ENCODE measurements around the gene STAT5B. TPM values are rescaled to one million over a fixed set of nuclear protein-coding genes. Genes with fewer than 3 reads are reported as not detected.
"Not testable (repeated sequence)": the region's sequence is repeated elsewhere in the genome, so short reads cannot be mapped to it uniquely, and the experiment has no call there.

Gene STAT5B
- total RNA-seq, 1 donor from 2014 or later: 80.6 TPM

DNA sequence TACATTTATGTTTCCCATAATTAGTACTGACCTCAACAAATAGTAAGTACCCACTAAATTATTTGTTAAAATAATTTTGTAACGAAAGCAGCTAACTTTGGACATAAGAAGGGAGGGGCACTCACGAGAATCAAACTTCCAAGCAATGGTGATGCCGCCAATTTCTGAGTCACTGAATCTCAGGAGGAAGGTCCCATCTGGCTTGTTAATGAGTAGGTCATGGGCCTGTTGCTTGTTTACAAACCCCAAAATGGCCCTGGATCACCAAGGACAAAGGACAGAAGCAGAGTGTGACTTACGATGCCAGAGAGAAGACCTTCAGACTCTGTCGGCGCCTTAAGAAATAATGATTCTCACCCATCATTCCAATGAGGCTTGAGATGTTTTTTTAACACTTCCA, 66.1 kb downstream of the STAT5B start:
- Histone ChIP-seq H3K4me3 (no peak overlapping the region), H3K27ac (no peak overlapping the region), H3K27me3 (no peaks in the 10 kb centered on the region), H3K36me3 (peaks cover 67 to 85% of the 10 kb centered on the region in 2 donors), H3K9me3 (no peaks in the 10 kb centered on the region), H3K4me1 (no peaks in the 10 kb centered on the region)
- TF ChIP-seq, protein P1, sequence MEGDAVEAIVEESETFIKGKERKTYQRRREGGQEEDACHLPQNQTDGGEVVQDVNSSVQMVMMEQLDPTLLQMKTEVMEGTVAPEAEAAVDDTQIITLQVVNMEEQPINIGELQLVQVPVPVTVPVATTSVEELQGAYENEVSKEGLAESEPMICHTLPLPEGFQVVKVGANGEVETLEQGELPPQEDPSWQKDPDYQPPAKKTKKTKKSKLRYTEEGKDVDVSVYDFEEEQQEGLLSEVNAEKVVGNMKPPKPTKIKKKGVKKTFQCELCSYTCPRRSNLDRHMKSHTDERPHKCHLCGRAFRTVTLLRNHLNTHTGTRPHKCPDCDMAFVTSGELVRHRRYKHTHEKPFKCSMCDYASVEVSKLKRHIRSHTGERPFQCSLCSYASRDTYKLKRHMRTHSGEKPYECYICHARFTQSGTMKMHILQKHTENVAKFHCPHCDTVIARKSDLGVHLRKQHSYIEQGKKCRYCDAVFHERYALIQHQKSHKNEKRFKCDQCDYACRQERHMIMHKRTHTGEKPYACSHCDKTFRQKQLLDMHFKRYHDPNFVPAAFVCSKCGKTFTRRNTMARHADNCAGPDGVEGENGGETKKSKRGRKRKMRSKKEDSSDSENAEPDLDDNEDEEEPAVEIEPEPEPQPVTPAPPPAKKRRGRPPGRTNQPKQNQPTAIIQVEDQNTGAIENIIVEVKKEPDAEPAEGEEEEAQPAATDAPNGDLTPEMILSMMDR (IDR thresholded peaks at IDR 0.05): no peak
- intact Hi-C loops (cut with DNase I): no loop called here
- no peak for DNase-seq (ENCODE audit: low spot score in 2 of 2)

DNA sequence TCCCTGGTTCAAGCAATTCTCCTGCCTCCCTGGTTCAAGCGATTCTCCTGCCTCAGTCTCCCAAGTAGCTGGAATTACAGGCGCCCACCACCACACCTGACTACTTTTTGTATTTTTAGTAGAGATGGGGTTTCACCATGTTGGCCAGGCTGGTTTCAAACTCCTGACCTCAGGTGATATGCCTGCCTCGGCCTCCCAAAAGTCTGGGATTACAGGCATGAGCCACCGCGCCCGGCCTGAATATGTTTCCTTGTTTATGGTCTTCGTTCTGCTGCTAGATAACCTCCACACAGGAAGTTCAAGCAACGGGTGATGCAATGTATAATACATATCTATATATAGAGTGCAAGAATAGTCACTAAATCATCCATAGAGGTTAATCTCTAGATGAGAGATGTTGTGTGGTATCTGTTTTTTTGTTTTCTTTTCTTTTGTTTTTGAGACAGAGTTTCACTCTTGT, 70.0 kb downstream of the STAT5B start:
- H3K36me3 ChIP-seq: peaks cover 62 to 91% of the 10 kb centered on the region in 2 donors
- H3K4me1 ChIP-seq; DNase-seq (ENCODE audit: low spot score in 2 of 2); H3K27ac ChIP-seq; intact Hi-C loops (cut with DNase I); H3K27me3 ChIP-seq; H3K4me3 ChIP-seq; H3K9me3 ChIP-seq: not testable (repeated sequence)

GRCh38 chr17:42203354-42203753, 72.8 kb downstream of the STAT5B start:
- H3K4me1 ChIP-seq: no peaks in the 10 kb centered on the region
- TF ChIP-seq, protein P1 (IDR thresholded peaks at IDR 0.05): no peak
- no peaks in the 10 kb centered on the region for H3K9me3 ChIP-seq
- no peak overlapping the region for H3K27ac ChIP-seq
- H3K36me3 ChIP-seq: peaks cover 43 to 63% of the 10 kb centered on the region in 2 donors
- no peak for DNase-seq (ENCODE audit: low spot score in 2 of 2)
- intact Hi-C loops (cut with DNase I): no loop called here
- no peaks in the 10 kb centered on the region for H3K27me3 ChIP-seq
- H3K4me3 ChIP-seq: no peak overlapping the region

- TF ChIP-seq, protein P1 (IDR thresholded peaks at IDR 0.05): no peak
- Histone ChIP-seq H3K9me3 (no peaks in the 10 kb centered on the region), H3K4me1 (no peaks in the 10 kb centered on the region), H3K4me3 (no peak overlapping the region), H3K36me3 (peaks cover 36 to 58% of the 10 kb centered on the region in 2 donors), H3K27ac (no peak overlapping the region), H3K27me3 (no peaks in the 10 kb centered on the region)
- DNase-seq (ENCODE audit: low spot score in 2 of 2): no peak
- intact Hi-C loops (cut with DNase I): no loop called here
These were observed 73.5 kb downstream of the STAT5B start for GRCh38 chr17:42202696-42203095.

DNA sequence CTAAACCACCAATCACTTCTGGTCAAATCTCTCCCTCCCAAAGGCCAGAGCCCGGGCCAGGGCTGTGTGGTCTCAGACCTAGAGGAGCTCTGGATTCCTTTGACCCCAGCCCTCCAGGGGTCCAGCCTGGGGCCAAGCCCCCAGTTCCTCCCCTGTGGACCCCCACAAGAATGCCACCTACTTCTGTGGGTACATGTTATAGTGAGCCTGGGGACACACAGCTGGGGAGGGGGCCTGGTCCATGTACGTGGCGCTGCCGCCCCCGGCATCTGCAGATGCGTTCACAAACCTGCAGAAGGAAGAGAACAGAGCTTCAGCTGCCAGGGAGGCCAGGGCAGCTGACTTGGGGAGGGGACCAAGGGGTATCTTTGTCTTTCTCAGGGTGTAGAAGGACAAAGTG, 74.0 kb downstream of the STAT5B start:
- H3K36me3 ChIP-seq: peaks cover 31 to 56% of the 10 kb centered on the region in 2 donors
- H3K27me3 ChIP-seq: no peaks in the 10 kb centered on the region
- H3K4me3 ChIP-seq: no peak overlapping the region
- H3K27ac ChIP-seq: no peak overlapping the region
- intact Hi-C loops (cut with DNase I): no loop called here
- DNase-seq (ENCODE audit: low spot score in 2 of 2): no peak
- H3K4me1 ChIP-seq: no peaks in the 10 kb centered on the region
- no peaks in the 10 kb centered on the region for H3K9me3 ChIP-seq
- TF ChIP-seq, protein P1 (IDR thresholded peaks at IDR 0.05): no peak

- Histone ChIP-seq H3K27me3 (no peaks in the 10 kb centered on the region), H3K4me1 (no peaks in the 10 kb centered on the region), H3K4me3 (no peak overlapping the region), H3K27ac (no peak overlapping the region), H3K9me3 (no peaks in the 10 kb centered on the region), H3K36me3 (peaks cover 26 to 48% of the 10 kb centered on the region in 2 donors)
- TF ChIP-seq, protein P1 (IDR thresholded peaks at IDR 0.05): no peak
- DNase-seq (ENCODE audit: low spot score in 2 of 2): no peak
- intact Hi-C loops (cut with DNase I): no loop called here
These were observed 74.8 kb downstream of the STAT5B start for GRCh38 chr17:42201458-42201772.

Measured in ascending aorta (tissue), 2 donors.